A549 treated with dexamethasone at 1 μM for 4 hours (cell line): ENCODE data around the gene PCDHGA4. TPM values are rescaled to one million over a fixed set of nuclear protein-coding genes. Genes with fewer than 3 reads are reported as not detected.

Source experiments
- total RNA-seq: library from RNA; stranded (reverse); fragments of 200-300 nt; extraction: Qiagen RNA extraction; gene quantifications from 5 replicates; pipeline ENCODE4 v1.2.3, GENCODE V29; 2022

Gene PCDHGA4
- 0.08 to 0.21 TPM (median 0.14 TPM) in 5 replicates for total RNA-seq

DNA sequence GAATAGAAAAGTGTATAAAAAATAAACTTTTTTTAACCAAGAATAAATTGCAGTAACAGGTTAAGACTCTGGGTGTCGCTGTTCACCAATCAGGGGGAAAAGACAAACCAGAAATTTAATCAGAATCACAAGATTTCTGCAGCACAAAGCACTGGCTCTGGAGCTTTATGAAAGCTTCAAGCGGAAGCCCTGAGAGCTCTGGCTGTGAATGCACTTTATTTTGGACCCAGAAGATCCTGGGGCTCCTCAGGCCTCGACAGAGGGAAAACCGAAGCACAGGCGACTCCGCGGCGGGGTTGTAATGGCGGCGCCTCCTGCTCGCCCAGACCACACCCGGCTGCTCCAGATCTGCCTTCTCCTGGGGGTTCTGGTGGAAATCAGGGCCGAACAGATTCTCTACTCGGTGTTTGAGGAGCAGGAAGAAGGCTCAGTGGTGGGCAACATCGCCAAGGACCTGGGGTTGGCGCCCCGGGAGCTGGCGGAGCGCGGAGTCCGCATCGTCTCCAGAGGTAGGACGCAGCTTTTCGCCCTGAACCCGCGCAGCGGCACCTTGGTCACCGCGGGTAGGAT lies at the start of gene PCDHGA4:
TSS of gene PCDHGA4 (plus strand) at position 122 of the 570 bp plus-strand sequence. CDS start at position 209, 87 bp downstream.

DNA sequence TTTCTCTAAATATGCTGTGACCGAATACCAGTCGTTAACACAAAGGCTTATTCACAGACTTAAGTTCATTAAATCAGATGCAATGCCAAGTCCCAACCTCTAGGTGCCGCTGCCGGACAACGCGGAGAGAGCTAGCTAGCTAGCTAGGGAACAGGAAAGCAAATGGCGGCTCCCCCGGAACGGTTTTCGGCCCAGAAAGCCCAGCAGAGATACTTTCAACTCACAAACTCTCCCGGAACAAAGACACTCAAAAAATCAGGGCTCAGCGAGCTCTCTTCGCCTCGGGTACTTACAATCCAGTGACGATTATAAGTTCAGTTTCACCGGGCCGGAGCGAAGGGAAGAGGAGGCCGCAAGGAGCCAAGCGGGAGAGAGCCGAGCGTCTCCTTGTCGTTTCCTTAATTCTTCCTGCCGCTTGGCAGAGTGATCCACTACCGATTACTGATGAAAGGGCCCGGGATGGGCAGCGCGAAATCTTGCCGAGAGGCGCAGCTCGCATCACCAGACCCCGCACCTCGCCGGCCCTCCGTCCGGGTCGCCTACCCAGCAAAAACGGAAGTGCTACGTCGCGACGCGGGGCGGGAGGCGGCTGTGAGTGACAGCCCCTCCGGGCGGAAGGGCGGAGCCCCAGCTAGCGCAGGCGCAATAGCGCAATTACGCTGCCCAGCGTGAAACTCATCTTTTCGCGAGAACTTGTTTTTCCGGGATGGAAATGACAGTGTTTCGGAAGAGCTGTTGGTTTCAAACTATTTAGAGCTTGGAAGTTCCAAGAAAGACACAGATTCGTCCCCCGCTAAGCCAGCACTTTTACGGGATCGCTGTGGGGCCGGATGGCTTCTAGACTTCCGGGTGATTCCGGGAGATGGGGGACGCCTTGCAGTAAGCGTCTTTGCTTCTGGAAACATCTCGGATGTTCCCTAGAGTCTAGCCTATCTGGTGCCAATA lies 34.3 kb upstream of the PCDHGA4 start, which contains the start of gene TAF7:
TSS of gene TAF7 (minus strand) at position 560 of the 945 bp plus-strand sequence. CDS start 740 bp downstream, outside the sequence.

DNA sequence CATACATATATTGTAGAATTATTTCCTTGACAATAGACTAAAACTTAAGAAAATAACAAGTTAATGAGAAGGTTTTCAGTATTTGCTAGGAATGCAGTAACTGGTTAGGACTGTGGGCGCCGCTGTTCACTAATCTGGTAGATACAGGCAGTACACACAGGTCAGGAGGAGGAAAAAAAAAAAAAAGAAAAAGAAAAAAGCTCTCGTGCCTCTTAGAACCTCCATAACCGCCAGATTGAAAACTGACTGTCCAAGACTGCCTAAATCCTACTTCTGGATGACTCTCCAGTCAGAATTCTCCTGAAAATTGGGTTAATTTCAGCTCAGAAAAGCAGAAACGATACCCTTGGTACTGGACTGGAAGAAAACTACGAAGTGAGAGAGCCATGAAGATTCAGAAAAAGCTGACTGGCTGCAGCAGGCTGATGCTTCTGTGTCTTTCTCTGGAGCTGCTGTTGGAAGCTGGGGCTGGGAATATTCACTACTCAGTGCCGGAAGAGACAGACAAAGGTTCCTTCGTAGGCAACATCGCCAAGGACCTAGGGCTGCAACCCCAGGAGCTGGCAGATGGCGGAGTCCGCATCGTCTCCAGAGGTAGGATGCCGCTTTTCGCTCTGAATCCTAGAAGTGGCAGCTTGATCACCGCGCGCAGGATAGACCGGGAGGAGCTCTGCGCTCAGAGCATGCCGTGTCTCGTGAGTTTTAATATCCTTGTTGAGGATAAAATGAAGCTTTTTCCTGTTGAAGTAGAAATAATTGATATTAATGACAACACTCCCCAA lies 24.3 kb upstream of the PCDHGA4 start, which contains the start of gene PCDHGA1:
TSS of gene PCDHGA1 (plus strand) at position 216 of the 782 bp plus-strand sequence.

DNA sequence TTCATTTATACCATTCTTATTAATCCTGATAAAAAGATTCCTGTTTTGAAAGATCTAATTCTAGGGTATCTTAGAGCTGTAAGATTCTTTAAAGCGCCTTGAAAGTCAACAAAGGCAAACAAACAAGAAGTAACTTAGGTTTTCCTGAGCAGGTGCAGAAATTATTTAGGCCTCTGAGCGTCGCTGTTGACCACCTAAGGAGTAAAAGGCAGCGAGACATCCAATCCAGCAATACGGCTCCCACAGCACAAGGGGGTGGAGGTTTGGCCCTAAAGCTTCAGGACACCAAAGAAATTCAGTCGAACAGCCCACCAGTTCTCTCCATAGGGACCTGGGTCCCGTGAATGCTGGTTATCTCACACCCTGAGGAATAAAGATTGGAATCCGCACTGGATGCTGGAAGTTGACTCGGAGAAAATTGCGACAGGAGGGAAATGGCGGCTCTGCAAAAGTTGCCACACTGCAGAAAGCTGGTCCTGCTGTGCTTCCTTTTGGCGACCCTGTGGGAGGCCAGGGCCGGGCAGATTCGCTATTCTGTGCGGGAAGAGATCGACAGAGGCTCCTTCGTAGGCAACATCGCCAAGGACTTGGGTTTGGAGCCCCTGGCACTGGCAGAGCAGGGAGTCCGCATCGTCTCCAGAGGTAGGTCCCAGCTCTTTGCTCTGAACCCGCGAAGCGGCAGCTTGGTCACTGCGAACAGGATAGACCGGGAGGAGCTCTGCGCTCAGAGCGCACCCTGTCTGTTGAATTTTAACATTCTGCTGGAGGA lies 16.1 kb upstream of the PCDHGA4 start, which contains the start of gene PCDHGA2:
TSS of gene PCDHGA2 (plus strand) at position 223 of the 769 bp plus-strand sequence.

DNA sequence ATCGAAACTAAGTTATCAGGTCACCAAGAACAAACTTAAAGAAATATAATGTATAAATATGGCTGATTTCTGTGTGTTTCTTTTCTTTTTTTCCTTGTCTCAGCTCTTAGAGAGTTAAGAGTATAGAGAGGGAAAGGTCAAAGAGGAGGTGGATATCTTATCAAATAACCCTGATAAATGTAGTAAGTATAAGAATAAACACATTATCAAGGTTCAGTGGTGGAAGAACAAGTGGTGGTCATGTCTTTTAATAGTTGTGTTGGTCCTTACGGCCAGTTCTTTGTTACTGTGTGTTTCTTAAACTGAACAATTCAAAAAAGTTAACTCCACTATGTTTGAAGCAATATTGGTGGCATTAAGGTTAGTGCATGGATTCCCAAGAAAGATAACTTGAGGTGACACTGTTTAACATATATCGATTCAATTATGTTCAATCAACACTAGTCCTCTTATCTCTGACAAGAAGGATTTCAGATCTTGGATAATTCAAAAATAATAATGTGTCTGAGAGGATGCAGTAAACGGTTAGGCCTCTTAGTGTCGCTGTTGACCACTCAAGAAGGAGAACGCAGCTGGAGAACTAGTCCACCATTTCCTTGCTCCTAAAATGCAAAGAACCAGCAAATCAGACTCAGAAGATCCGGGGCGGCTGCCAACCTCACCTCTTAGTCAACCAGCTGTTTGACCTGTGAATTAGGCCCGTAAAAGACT lies 11.4 kb upstream of the PCDHGA4 start, which contains the start of gene PCDHGA3:
TSS of gene PCDHGA3 (plus strand) at position 588 of the 711 bp plus-strand sequence. CDS start 205 bp downstream, outside the sequence.

DNA sequence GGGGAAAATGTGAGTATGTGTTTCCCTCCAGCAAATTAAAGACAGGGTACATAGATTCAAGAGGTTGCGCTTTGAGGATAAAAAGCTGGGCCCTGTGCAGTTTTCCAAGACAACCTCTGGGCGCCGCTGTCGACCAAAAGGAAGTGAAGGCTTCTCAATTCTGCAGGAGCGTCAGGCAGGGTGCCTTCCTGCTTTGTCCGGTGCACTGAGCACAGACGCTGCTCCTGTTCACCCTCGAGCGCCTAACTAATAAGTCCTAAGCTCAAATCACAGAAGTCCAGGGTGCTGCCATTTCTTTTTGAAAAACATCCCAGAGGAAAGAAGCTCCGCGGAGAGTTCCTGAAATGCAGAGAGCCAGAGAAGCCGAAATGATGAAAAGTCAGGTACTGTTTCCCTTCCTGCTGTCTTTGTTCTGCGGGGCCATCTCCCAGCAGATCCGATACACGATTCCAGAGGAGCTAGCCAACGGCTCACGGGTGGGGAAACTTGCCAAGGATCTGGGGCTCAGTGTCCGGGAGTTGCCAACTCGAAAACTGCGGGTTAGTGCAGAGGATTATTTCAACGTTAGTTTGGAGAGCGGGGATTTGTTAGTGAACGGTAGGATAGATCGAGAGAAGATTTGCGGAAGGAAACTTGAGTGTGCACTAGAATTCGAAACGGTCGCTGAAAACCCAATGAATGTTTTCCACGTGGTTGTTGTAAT lies 4.8 kb upstream of the PCDHGA4 start, which contains the start of gene PCDHGB1:
TSS of gene PCDHGB1 (plus strand) at position 183 of the 703 bp plus-strand sequence. CDS start at position 345, 162 bp downstream.

DNA sequence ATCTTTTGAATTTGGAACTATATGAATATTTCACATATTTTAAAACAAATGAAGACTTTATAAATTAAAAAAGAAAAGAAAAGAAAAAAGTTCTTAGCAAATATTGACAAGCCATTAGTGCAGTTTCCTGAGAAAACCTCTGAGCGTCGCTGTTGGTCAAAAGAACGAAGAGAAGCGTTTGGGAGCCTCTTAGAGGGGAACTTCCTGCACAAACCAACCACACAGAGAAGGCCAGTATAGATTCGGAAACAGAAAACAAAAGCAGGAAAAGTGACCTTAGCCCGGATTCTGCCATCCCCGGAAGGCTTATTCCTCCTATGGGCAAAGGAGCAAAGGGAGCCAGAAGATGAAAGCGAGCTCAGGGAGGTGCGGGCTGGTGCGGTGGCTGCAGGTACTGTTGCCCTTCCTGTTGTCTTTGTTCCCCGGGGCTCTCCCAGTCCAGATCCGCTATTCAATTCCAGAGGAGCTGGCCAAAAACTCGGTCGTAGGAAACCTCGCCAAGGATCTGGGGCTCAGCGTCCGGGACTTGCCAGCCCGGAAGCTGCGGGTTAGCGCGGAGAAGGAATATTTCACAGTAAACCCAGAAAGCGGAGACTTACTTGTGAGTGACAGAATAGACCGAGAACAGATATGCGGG lies 5.1 kb downstream of the PCDHGA4 start, which contains the start of gene PCDHGB2:
TSS of gene PCDHGB2 (plus strand) at position 205 of the 637 bp plus-strand sequence. CDS start at position 347, 142 bp downstream.

DNA sequence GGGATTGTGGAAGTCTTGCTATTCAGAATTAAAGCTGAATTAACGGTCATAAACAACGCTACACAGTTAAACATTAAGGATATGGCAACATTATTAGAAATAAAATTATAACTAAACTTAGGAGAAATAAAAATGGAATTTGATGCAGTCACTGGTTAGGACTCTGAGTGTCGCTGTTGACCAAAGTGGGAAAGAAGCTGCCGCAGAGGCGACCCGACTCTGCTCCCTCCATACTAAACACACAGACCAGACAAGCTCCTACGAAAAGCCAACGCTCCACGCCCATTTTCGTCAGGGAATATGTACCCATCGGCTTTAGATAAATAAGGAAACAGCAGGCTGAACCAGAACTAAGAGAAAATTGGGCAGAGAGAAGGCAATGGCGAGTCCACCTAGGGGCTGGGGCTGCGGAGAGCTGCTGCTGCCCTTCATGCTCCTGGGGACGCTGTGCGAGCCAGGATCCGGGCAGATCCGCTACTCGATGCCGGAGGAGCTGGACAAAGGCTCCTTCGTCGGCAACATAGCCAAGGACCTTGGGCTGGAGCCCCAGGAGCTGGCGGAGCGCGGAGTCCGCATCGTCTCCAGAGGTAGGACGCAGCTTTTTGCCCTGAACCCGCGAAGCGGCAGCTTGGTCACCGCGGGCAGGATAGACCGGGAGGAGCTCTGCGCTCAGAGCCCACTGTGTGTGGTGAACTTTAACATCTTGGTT lies 9.3 kb downstream of the PCDHGA4 start, which contains the start of gene PCDHGA5:
TSS of gene PCDHGA5 (plus strand) at position 211 of the 709 bp plus-strand sequence. CDS start at position 380, 169 bp downstream.

DNA sequence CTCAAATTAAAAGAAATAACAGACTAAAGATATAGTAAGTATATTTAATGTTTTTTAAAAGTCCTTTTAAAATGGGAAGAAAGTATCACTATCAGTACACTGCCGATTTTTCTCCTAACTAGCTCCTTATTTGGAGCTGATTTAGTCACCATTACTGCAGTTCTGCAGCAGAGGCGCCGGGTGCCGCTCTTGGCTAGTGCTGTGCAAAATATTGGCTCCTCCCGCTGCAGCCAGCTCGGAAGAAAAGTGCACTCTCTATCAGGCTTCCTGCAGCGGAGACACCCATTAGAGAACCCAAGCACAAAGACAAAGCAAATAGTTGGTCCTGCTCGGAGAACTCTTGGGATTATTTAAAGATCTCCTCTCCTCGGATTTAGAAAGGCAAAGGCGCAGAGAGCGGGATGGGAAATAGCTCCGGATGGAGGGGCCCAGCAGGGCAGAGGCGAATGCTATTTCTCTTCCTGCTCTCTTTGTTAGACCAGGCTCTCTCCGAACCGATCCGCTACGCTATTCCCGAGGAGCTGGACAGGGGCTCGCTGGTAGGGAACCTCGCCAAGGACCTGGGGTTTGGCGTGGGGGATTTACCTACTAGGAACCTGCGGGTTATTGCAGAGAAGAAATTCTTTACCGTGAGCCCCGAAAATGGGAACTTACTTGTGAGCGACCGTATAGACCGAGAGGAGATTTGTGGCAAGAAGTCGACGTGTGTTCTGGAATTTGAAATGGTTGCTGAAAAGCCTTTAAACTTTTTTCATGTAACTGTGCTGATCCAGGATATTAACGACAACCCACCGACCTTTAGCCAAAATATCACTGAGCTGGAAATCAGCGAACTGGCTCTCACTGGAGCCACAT lies 15.4 kb downstream of the PCDHGA4 start, which contains the start of gene PCDHGB3:
TSS of gene PCDHGB3 (plus strand) at position 249 of the 855 bp plus-strand sequence. CDS start at position 402, 153 bp downstream.

DNA sequence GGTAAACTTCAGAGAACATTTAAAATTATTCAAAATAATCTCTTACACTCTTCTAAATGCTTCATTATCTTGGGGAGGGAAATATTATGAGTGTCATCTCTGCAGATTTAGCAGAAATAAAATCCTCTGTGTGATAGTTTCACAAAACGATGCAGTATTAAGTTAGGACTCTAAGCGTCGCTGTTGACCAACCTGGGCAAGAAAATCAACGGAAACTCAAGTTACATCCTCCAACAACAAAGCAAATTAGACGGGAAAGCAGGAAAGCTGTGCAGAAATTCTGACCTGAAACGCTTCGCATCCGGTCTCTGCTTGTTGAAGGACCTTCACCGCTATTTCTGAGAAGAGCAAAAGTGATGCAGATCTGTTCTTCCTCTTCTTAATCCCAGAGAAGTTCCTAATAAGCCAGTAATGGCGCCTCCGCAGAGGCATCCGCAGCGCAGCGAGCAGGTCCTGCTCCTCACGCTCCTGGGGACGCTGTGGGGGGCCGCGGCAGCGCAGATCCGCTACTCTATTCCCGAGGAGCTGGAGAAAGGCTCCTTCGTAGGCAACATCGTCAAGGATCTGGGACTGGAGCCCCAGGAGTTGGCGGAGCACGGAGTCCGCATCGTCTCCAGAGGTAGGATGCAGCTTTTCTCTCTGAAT lies 19.0 kb downstream of the PCDHGA4 start, which contains the start of gene PCDHGA6:
TSS of gene PCDHGA6 (plus strand) at position 219 of the 645 bp plus-strand sequence. CDS start at position 412, 193 bp downstream.

DNA sequence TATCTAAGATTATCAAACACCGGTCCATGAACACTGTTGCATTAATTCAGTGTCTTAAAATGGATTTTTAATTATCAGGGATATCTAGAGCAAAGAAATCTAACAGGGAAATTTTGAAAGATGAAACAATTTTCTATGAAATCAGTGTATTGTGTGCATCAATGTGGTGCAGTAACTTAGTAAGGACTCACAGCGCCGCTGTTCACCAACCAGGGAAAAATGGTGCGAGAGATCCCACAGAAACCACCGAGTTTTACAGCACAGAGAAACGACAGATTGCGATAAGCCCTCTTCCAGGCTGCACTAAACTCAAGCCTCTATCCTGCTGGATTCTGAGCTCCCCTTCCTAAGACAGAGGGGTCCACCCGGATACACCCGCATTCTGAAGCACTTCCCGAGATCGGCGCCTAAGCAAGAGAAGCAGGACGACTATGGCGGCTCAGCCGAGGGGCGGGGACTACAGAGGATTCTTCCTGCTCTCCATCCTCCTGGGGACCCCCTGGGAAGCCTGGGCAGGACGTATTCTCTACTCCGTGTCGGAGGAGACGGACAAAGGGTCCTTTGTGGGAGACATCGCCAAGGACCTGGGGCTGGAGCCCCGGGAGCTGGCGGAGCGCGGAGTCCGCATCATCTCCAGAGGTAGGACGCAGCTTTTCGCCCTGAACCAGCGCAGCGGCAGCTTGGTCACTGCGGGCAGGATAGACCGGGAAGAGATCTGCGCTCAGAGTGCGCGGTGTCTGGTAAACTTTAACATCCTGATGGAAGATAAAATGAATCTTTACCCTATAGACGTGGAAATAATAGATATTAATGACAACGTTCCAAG lies 27.9 kb downstream of the PCDHGA4 start, which contains the start of gene PCDHGA7:
TSS of gene PCDHGA7 (plus strand) at position 274 of the 826 bp plus-strand sequence. CDS start at position 432, 158 bp downstream.

DNA sequence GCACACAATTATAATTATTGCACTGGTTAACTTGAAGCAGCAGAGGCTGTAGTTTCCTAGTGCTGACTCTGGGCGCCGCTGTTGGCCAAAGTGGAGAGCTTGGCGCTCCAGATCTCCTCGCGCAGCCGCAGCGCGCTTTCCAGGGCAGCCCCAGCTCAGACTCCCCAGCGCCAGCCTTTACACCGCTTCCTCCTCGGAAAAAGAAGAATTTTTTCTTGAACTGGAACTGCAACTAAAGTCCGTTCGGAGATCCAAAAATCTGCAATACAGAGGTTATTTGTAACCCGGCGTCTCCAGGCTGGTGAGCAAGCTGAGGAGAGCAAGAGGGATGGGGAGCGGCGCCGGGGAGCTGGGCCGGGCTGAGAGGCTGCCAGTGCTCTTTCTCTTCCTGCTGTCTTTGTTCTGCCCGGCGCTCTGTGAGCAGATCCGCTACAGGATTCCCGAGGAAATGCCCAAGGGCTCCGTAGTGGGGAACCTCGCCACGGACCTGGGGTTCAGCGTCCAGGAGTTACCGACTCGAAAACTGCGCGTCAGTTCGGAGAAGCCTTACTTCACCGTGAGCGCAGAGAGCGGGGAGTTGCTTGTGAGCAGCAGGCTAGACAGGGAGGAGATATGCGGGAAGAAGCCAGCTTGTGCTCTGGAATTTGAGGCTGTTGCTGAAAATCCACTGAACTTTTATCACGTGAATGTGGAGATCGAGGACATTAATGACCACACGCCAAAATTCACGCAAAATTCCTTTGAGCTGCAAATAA lies 32.9 kb downstream of the PCDHGA4 start, which contains the start of gene PCDHGB4:
TSS of gene PCDHGB4 (plus strand) at position 142 of the 755 bp plus-strand sequence. CDS start at position 329, 187 bp downstream.

DNA sequence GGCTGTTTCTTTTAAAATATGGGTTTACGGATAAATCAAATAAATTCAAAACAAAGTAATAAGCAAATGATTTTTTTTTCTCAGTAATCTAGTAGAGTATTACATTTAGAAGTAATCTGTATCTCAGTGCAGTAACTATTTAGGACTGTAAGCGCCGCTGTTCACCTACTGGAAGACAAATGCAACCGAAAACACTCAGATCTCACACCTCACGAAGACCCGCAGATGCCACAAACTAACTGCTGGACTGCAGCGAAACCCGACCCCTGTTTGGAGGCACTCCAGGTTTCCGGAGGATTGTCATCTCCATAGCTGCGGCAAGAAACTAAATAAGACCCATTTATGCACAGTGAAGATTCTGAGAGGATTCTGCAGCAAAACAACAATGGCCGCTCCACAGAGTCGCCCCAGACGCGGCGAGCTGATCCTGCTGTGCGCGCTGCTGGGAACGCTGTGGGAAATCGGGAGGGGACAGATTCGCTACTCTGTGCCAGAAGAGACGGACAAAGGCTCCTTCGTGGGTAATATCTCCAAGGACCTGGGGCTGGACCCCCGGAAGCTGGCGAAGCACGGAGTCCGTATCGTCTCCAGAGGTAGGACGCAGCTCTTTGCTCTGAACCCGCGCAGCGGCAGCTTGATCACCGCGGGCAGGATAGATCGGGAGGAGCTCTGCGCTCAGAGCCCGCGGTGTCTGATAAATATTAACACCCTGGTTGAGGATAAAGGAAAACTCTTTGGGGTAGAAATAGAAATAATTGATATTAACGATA lies 37.8 kb downstream of the PCDHGA4 start, which contains the start of gene PCDHGA8:
TSS of gene PCDHGA8 (plus strand) at position 205 of the 770 bp plus-strand sequence. CDS start at position 386, 181 bp downstream.

